H9 (cell line): Measurements from ENCODE around the gene COG4. TPM values are rescaled to one million over a fixed set of nuclear protein-coding genes. Genes with fewer than 3 reads are reported as not detected.

Source experiments
- DNase-seq: peaks from one replicate; pipeline ENCODE4 v3.0.0-alpha.2; 2017
- H2AFZ ChIP-seq: one replicate; pipeline ENCODE4 v1.6.1; 2013; ENCODE audit warnings: mild to moderate bottlenecking, low read length, control low read depth, moderate library complexity
- H2AK5ac ChIP-seq: 2 replicates; pipeline ENCODE4 v1.6.1; 2013; ENCODE audit warnings: low read length, control low read depth, mixed read lengths; ENCODE audit not compliant: insufficient read length
- H2BK120ac ChIP-seq: one replicate; pipeline ENCODE4 v1.6.1; 2013; ENCODE audit warnings: low read depth, mild to moderate bottlenecking, low read length, control low read depth, inconsistent platforms; ENCODE audit not compliant: poor library complexity, severe bottlenecking
- H2BK12ac ChIP-seq: 2 replicates; pipeline ENCODE4 v1.6.1; 2013; ENCODE audit warnings: low read length, control low read depth, mixed read lengths, low read depth; ENCODE audit not compliant: insufficient read length
- H2BK15ac ChIP-seq: 2 replicates; pipeline ENCODE4 v1.6.1; 2013; ENCODE audit warnings: low read depth, low read length, control low read depth
- H2BK20ac ChIP-seq: one replicate; pipeline ENCODE4 v1.6.1; 2013; ENCODE audit warnings: low read depth, mild to moderate bottlenecking, low read length, control low read depth, inconsistent platforms; ENCODE audit not compliant: poor library complexity, severe bottlenecking
- H2BK5ac ChIP-seq: 2 replicates; pipeline ENCODE4 v1.6.1; 2013; ENCODE audit warnings: low read length, control low read depth, mixed read lengths; ENCODE audit not compliant: insufficient read length
- H3K14ac ChIP-seq: 2 replicates; pipeline ENCODE4 v1.6.1; 2013; ENCODE audit warnings: low read length, control low read depth; ENCODE audit not compliant: insufficient read depth
- H3K18ac ChIP-seq: 2 replicates; pipeline ENCODE4 v1.6.1; 2013; ENCODE audit warnings: low read depth, mild to moderate bottlenecking, mixed read lengths, low read length, control low read depth; ENCODE audit not compliant: insufficient read length
- H3K23ac ChIP-seq: 2 replicates; pipeline ENCODE4 v1.6.1; 2013; ENCODE audit warnings: low read length, control low read depth, mixed read lengths, low read depth; ENCODE audit not compliant: insufficient read length
- H3K23me2 ChIP-seq: 2 replicates; pipeline ENCODE4 v1.6.1; 2013; ENCODE audit warnings: low read depth, mild to moderate bottlenecking, mixed read lengths, low read length, control low read depth; ENCODE audit not compliant: insufficient read length, poor library complexity, severe bottlenecking
- H3K27ac ChIP-seq: 2 replicates; pipeline ENCODE4 v1.5.1; 2013; ENCODE audit warnings: low read length, control low read depth, mixed read lengths, low read depth; ENCODE audit not compliant: insufficient read length
- H3K27me3 ChIP-seq: 2 replicates; pipeline ENCODE4 v1.6.1; 2013; ENCODE audit warnings: low read length, control low read depth, inconsistent platforms; ENCODE audit not compliant: insufficient read depth
- H3K4ac ChIP-seq: 2 replicates; pipeline ENCODE4 v1.6.1; 2013; ENCODE audit warnings: low read depth, mild to moderate bottlenecking, control low read depth, inconsistent platforms, low read length, moderate library complexity
- H3K4me1 ChIP-seq: 2 replicates; pipeline ENCODE4 v1.6.1; 2013; ENCODE audit warnings: low read length, control low read depth, inconsistent platforms; ENCODE audit not compliant: insufficient read depth
- H3K4me2 ChIP-seq: 2 replicates; pipeline ENCODE4 v1.6.1; 2013; ENCODE audit warnings: low read length, control low read depth, mixed read lengths; ENCODE audit not compliant: insufficient read length, insufficient read depth
- H3K56ac ChIP-seq: 2 replicates; pipeline ENCODE4 v1.6.1; 2013; ENCODE audit warnings: low read depth, mild to moderate bottlenecking, mixed read lengths, low read length, control low read depth; ENCODE audit not compliant: insufficient read length
- H3K79me1 ChIP-seq: 2 replicates; pipeline ENCODE4 v1.6.1; 2013; ENCODE audit warnings: low read depth, mild to moderate bottlenecking, moderate library complexity, low read length, control low read depth, inconsistent platforms; ENCODE audit not compliant: insufficient read depth, poor library complexity, severe bottlenecking
- H3K79me2 ChIP-seq: 2 replicates; pipeline ENCODE4 v1.6.1; 2013; ENCODE audit warnings: low read length, control low read depth, inconsistent platforms; ENCODE audit not compliant: insufficient read depth
- H3K9ac ChIP-seq: 2 replicates; pipeline ENCODE4 v1.6.1; 2013; ENCODE audit warnings: low read length, control low read depth, mixed read lengths; ENCODE audit not compliant: insufficient read length; ENCODE audit errors: extremely low read depth
- H3K9me3 ChIP-seq: one replicate; pipeline ENCODE4 v1.6.1; 2013; ENCODE audit warnings: low read depth, low read length, inconsistent platforms; ENCODE audit not compliant: control insufficient read depth
- H3T11ph ChIP-seq: one replicate; pipeline ENCODE4 v1.6.1; 2013; ENCODE audit warnings: mild to moderate bottlenecking, low read length, control low read depth, inconsistent platforms
- H4K20me1 ChIP-seq: one replicate; pipeline ENCODE4 v1.6.1; 2013; ENCODE audit not compliant: control insufficient read depth, insufficient read length, insufficient read depth
- H4K5ac ChIP-seq: 2 replicates; pipeline ENCODE4 v1.6.1; 2013; ENCODE audit warnings: low read depth, mild to moderate bottlenecking, mixed read lengths, low read length, control low read depth; ENCODE audit not compliant: insufficient read length
- H4K8ac ChIP-seq: replicated peaks from 2 replicates; pipeline ENCODE4 v1.6.1; 2013; ENCODE audit warnings: low read length, control low read depth, mixed read lengths, low read depth; ENCODE audit not compliant: insufficient read length
- H4K91ac ChIP-seq: 2 replicates; pipeline ENCODE4 v1.6.1; 2013; ENCODE audit warnings: low read depth, mild to moderate bottlenecking, moderate library complexity, mixed read lengths, low read length, control low read depth; ENCODE audit not compliant: insufficient read length
- H3K27ac Mint-ChIP-seq, 3 experiments: 2 replicates in 2 of 3; 3 replicates in 1 of 3; pipeline ENCODE4 v1.8.0; 2020 to 2021; ENCODE audit warnings: mixed read lengths in 3 of 3, mild to moderate bottlenecking in 1 of 3, moderate library complexity in 1 of 3
- H3K27me3 Mint-ChIP-seq: 2 replicates; pipeline ENCODE4 v1.8.0; 2021; ENCODE audit warnings: low read depth, mild to moderate bottlenecking, moderate library complexity, mixed read lengths
- H3K36me3 Mint-ChIP-seq, 3 experiments: 2 replicates in 2 of 3; 3 replicates in 1 of 3; pipeline ENCODE4 v1.8.0; 2020 to 2021; ENCODE audit warnings: low read depth in 3 of 3, mixed read lengths in 3 of 3; ENCODE audit not compliant: insufficient read depth in 1 of 3
- H3K4me1 Mint-ChIP-seq, 2 experiments: 2 replicates each; pipeline ENCODE4 v1.8.0; 2020; ENCODE audit warnings: mixed read lengths in 2 of 2
- H3K4me3 Mint-ChIP-seq, 2 experiments: 2 replicates in 1 of 2; 3 replicates in 1 of 2; pipeline ENCODE4 v1.8.0; 2020 to 2021; ENCODE audit warnings: mild to moderate bottlenecking in 2 of 2, mixed read lengths in 2 of 2, moderate library complexity in 1 of 2
- H3K9me3 Mint-ChIP-seq, 2 experiments: 2 replicates in 1 of 2; 3 replicates in 1 of 2; pipeline ENCODE4 v1.8.0; 2020; ENCODE audit warnings: mild to moderate bottlenecking in 2 of 2, mixed read lengths in 2 of 2, moderate library complexity in 1 of 2
- CTCF ChIP-seq: fragments of 200-600 bp; sonication (generic); conservative IDR thresholded peaks from 3 replicates; pipeline ENCODE4 v1.8.0; 2021; ENCODE audit warnings: antibody characterized with exemption, mild to moderate bottlenecking
- WGBS: extraction: QIAGEN DNeasy Blood & Tissue Kit; methylation state at CpG from one replicate; pipeline ENCODE4 v1.1.7; 2013; ENCODE audit warnings: missing lambda C conversion rate, low lambda C conversion rate, mixed read lengths; ENCODE audit not compliant: insufficient read length; ENCODE audit errors: extremely low coverage; 5-methylcytosine and 5-hydroxymethylcytosine counted together
- total RNA-seq: library from RNA; stranded (reverse); gene quantifications from 2 replicates; pipeline ENCODE4 v1.2.1, GENCODE V29; 2021

COG4 gene
- total RNA-seq, 1 experiment from 2014 or later, result 51.9 TPM

GRCh38 chr16:70466805-70467076 is 56.6 kb downstream of the COG4 start:
- Histone ChIP-seq H3T11ph (no peak overlapping the region), H2BK5ac (no peak overlapping the region), H3K4me1 (no peaks in the 10 kb centered on the region), H3K27ac (no peak overlapping the region), H4K20me1 (peaks cover 3% of the 10 kb centered on the region), H3K18ac (no peak overlapping the region), H3K27me3 (no peaks in the 10 kb centered on the region), H3K79me2 (no peaks in the 10 kb centered on the region), H3K9ac (no peak overlapping the region), H3K9me3 (no peaks in the 10 kb centered on the region), H4K5ac (no peak overlapping the region), H3K23ac (no peak overlapping the region), H3K56ac (no peak overlapping the region), H3K23me2 (no peaks in the 10 kb centered on the region), H3K14ac (no peak overlapping the region; the same call in 1 of the 2 replicates), H3K4me2 (no peak overlapping the region), H3K4ac (no peak overlapping the region), H2BK20ac (no peak overlapping the region), H2AFZ (no peak overlapping the region), H4K8ac (no peak overlapping the region), H2BK15ac (no peak overlapping the region), H4K91ac (no peak overlapping the region), H2AK5ac (no peak overlapping the region), H3K79me1 (no peaks in the 10 kb centered on the region), H2BK12ac (no peak overlapping the region), H2BK120ac (no peak overlapping the region)
- Mint-ChIP-seq H3K36me3 (no peaks in the 10 kb centered on the region), H3K4me3 (no peak overlapping the region), H3K9me3 (no peaks in the 10 kb centered on the region), H3K4me1 (peaks cover 3 to 7% of the 10 kb centered on the region in 2 experiments; a peak in 3 of 4 replicates), H3K27ac (no peak overlapping the region), H3K27me3 (no peaks in the 10 kb centered on the region)
- WGBS, result no CpG with 5 or more reads among the region's 7 CpGs
- no peak for DNase-seq
- TF ChIP-seq CTCF, result no peak
